SK-N-SH treated with all-trans-retinoic acid at 6 μM for 48 hours (cell line): ENCODE data around the gene ITGA3.

ENCODE experiments used
- ATAC-seq: fragments of 200-7000 bp; cut with Tn5 transposase; 3 replicates; pipeline ENCODE4 v1.9.1; 2020; ENCODE audit warnings: mild to moderate bottlenecking, moderate library complexity
- ARNTL ChIP-seq: fragments of 450-650 bp; formaldehyde crosslinking; IDR thresholded peaks from 2 replicates; pipeline ENCODE4 v1.5.0; 2020; ENCODE audit warnings: low read depth, mild to moderate bottlenecking, moderate library complexity, borderline replicate concordance
- BACH2 ChIP-seq: fragments of 250-450 bp; sonication (Bioruptor Pico); IDR thresholded peaks from 2 replicates; pipeline ENCODE4 v1.9.0; 2021; ENCODE audit warnings: mild to moderate bottlenecking, borderline replicate concordance
- CSDC2 ChIP-seq: fragments of 250-450 bp; sonication (Bioruptor Pico); IDR thresholded peaks from 2 replicates; pipeline ENCODE4 v1.5.0; 2020; ENCODE audit warnings: mild to moderate bottlenecking, moderate library complexity
- ESRRG ChIP-seq: fragments of 250-450 bp; sonication (Bioruptor Pico); IDR thresholded peaks from 2 replicates; pipeline ENCODE4 v1.6.1; 2021; ENCODE audit warnings: mild to moderate bottlenecking
- GLIS3 ChIP-seq: fragments of 250-450 bp; sonication (Bioruptor Pico); IDR thresholded peaks from 2 replicates; pipeline ENCODE4 v1.5.0; 2020; ENCODE audit warnings: mild to moderate bottlenecking, moderate library complexity
- ISL1 ChIP-seq: fragments of 250-450 bp; sonication (Bioruptor Pico); IDR thresholded peaks from 2 replicates; pipeline ENCODE4 v2.1.2; 2022; ENCODE audit warnings: mild to moderate bottlenecking, moderate library complexity
- OSR1 ChIP-seq: fragments of 250-450 bp; sonication (Bioruptor Pico); IDR thresholded peaks from 2 replicates; pipeline ENCODE4 v1.8.0; 2022; ENCODE audit warnings: moderate library complexity, mild to moderate bottlenecking, inconsistent platforms
- PPARA ChIP-seq: fragments of 250-450 bp; sonication (Bioruptor Pico); IDR thresholded peaks from 2 replicates; pipeline ENCODE4 v1.5.0; 2020; ENCODE audit warnings: mild to moderate bottlenecking, borderline replicate concordance
- RARB ChIP-seq: fragments of 250-450 bp; sonication (Bioruptor Pico); IDR thresholded peaks from 2 replicates; pipeline ENCODE4 v1.8.0; 2021; ENCODE audit warnings: mild to moderate bottlenecking, moderate library complexity
- SNAI2 ChIP-seq: fragments of 250-450 bp; sonication (Bioruptor Pico); IDR thresholded peaks from 2 replicates; pipeline ENCODE4 v1.5.0; 2020; ENCODE audit warnings: mild to moderate bottlenecking, moderate library complexity
- TCF4 ChIP-seq: fragments of 250-450 bp; sonication (Bioruptor Pico); IDR thresholded peaks from 2 replicates; pipeline ENCODE4 v1.8.0; 2021; ENCODE audit warnings: mild to moderate bottlenecking, moderate library complexity, borderline replicate concordance
- TOX ChIP-seq: fragments of 250-450 bp; sonication (Bioruptor Pico); IDR thresholded peaks from 2 replicates; pipeline ENCODE4 v1.8.0; 2021; ENCODE audit warnings: mild to moderate bottlenecking, moderate library complexity, borderline replicate concordance
- ZC3H10 ChIP-seq: fragments of 250-450 bp; sonication (Bioruptor Pico); IDR thresholded peaks from 2 replicates; pipeline ENCODE4 v1.5.1; 2021; ENCODE audit warnings: mild to moderate bottlenecking, moderate library complexity
- ZFP3 ChIP-seq: fragments of 250-450 bp; sonication (Bioruptor Pico); IDR thresholded peaks from 2 replicates; pipeline ENCODE4 v1.5.0; 2020; ENCODE audit warnings: mild to moderate bottlenecking, moderate library complexity
- ZNF565 ChIP-seq: fragments of 450-650 bp; formaldehyde crosslinking; conservative IDR thresholded peaks from 2 replicates; pipeline ENCODE4 v1.5.0; 2020; ENCODE audit warnings: low read depth, mild to moderate bottlenecking, moderate library complexity
- ZNF70 ChIP-seq: fragments of 450-650 bp; formaldehyde crosslinking; IDR thresholded peaks from 2 replicates; pipeline ENCODE4 v1.5.0; 2020; ENCODE audit warnings: mild to moderate bottlenecking, moderate library complexity
- ZNF8 ChIP-seq: fragments of 450-650 bp; formaldehyde crosslinking; IDR thresholded peaks from 2 replicates; pipeline ENCODE4 v1.5.0; 2020; ENCODE audit warnings: mild to moderate bottlenecking, moderate library complexity
- TF ChIP-seq, protein P1 (sequence below): fragments of 250-450 bp; sonication (Bioruptor Pico); IDR thresholded peaks from 2 replicates; pipeline ENCODE4 v1.8.0; 2021; ENCODE audit warnings: low read depth, mild to moderate bottlenecking, moderate library complexity, borderline replicate concordance
- TF ChIP-seq, protein P2 (sequence below): fragments of 250-450 bp; sonication (Bioruptor Pico); IDR thresholded peaks from 2 replicates; pipeline ENCODE4 v1.5.1; 2020; ENCODE audit warnings: low read depth, mild to moderate bottlenecking, moderate library complexity
- TF ChIP-seq, protein P3 (sequence below): fragments of 250-450 bp; sonication (Bioruptor Pico); IDR thresholded peaks from 2 replicates; pipeline ENCODE4 v1.5.0; 2020; ENCODE audit warnings: mild to moderate bottlenecking, moderate library complexity

Gene ITGA3

DNA sequence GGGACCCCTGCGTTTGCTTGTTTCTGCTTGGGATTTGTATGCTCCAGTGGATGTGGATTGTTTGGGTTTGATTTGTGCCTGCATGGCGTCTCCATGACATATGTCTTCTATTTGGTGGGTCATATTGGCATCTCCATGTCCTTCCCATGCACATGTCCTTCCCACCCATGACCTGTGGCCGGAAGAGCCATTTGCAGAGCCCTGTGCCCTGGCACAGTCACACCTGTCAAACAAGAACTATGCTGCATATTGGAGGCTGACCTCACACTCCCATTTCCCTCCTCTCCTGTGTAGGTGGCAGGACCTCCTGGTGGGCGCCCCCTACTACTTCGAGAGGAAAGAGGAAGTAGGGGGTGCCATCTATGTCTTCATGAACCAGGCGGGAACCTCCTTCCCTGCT lies 15.8 kb downstream of the ITGA3 start:
- ATAC-seq: no peak
- TF ChIP-seq BACH2 (no peak), ZFP3 (CRISPR knock-in tag) (no peak), RARB (CRISPR knock-in tag) (no peak), TOX (CRISPR knock-in tag) (no peak), SNAI2 (CRISPR knock-in tag) (no peak), GLIS3 (CRISPR knock-in tag) (no peak), TCF4 (CRISPR knock-in tag) (no peak), ARNTL (CRISPR knock-in tag) (no peak), ISL1 (no peak), ZNF565 (CRISPR knock-in tag) (no peak), CSDC2 (CRISPR knock-in tag) (no peak)
- TF ChIP-seq, protein P1, sequence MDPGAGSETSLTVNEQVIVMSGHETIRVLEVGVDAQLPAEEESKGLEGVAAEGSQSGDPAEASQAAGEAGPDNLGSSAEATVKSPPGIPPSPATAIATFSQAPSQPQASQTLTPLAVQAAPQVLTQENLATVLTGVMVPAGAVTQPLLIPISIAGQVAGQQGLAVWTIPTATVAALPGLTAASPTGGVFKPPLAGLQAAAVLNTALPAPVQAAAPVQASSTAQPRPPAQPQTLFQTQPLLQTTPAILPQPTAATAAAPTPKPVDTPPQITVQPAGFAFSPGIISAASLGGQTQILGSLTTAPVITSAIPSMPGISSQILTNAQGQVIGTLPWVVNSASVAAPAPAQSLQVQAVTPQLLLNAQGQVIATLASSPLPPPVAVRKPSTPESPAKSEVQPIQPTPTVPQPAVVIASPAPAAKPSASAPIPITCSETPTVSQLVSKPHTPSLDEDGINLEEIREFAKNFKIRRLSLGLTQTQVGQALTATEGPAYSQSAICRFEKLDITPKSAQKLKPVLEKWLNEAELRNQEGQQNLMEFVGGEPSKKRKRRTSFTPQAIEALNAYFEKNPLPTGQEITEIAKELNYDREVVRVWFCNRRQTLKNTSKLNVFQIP (CRISPR knock-in tag): no peak
- TF ChIP-seq, protein P2, sequence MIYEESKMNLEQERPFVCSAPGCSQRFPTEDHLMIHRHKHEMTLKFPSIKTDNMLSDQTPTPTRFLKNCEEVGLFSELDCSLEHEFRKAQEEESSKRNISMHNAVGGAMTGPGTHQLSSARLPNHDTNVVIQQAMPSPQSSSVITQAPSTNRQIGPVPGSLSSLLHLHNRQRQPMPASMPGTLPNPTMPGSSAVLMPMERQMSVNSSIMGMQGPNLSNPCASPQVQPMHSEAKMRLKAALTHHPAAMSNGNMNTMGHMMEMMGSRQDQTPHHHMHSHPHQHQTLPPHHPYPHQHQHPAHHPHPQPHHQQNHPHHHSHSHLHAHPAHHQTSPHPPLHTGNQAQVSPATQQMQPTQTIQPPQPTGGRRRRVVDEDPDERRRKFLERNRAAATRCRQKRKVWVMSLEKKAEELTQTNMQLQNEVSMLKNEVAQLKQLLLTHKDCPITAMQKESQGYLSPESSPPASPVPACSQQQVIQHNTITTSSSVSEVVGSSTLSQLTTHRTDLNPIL (CRISPR knock-in tag): no peak
- TF ChIP-seq, protein P3, sequence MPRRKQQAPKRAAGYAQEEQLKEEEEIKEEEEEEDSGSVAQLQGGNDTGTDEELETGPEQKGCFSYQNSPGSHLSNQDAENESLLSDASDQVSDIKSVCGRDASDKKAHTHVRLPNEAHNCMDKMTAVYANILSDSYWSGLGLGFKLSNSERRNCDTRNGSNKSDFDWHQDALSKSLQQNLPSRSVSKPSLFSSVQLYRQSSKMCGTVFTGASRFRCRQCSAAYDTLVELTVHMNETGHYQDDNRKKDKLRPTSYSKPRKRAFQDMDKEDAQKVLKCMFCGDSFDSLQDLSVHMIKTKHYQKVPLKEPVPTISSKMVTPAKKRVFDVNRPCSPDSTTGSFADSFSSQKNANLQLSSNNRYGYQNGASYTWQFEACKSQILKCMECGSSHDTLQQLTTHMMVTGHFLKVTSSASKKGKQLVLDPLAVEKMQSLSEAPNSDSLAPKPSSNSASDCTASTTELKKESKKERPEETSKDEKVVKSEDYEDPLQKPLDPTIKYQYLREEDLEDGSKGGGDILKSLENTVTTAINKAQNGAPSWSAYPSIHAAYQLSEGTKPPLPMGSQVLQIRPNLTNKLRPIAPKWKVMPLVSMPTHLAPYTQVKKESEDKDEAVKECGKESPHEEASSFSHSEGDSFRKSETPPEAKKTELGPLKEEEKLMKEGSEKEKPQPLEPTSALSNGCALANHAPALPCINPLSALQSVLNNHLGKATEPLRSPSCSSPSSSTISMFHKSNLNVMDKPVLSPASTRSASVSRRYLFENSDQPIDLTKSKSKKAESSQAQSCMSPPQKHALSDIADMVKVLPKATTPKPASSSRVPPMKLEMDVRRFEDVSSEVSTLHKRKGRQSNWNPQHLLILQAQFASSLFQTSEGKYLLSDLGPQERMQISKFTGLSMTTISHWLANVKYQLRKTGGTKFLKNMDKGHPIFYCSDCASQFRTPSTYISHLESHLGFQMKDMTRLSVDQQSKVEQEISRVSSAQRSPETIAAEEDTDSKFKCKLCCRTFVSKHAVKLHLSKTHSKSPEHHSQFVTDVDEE (CRISPR knock-in tag): no peak

DNA sequence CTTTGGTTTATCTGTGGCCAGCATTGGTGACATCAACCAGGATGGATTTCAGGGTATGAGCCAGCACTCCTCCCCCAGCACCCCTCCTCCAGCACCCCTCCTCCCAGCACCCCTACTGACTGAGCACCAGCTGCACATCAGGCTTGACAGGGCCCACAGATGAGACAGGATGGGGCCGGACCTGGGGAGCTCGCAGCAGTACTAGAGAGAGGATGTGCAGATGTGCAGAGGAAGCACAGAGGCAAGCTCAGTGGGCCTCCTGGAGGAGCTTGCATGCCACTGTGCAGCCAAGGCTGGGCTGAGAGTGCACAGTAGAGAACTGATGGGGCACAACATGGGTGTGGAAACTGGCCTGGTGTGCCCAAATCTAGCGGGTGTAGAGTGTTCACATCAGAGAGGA lies 16.2 kb downstream of the ITGA3 start:
- no peak for TF ChIP-seq GLIS3 (CRISPR knock-in tag)
- no peak for TF ChIP-seq TOX (CRISPR knock-in tag)
- TF ChIP-seq, all 23 proteins: peak for 0
- ATAC-seq: no peak

DNA sequence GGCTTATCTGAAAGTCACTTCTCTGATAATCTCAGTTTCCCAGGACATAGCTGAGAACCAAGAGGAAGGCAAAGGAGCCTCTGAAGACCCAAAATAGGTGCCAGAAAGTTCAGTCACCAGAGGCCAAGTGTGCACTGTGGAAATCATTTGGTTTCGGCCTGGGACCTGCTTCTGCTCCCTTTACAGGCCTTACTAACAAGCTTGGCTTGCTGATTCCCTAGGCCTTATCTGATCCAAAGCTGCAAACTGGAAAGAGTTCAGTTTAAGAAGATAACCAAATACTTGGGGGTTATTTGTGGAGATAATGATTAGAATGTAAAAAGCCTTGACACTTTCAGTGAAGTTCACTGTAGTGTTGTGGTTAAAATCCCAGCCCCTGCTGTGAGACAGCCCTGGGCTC lies 17.0 kb downstream of the ITGA3 start:
- TF ChIP-seq OSR1 (no peak), SNAI2 (CRISPR knock-in tag) (no peak), ZNF8 (CRISPR knock-in tag) (no peak), ZNF70 (CRISPR knock-in tag) (no peak), RARB (CRISPR knock-in tag) (no peak), ARNTL (CRISPR knock-in tag) (no peak), ZFP3 (CRISPR knock-in tag) (no peak), TCF4 (CRISPR knock-in tag) (no peak), PPARA (CRISPR knock-in tag) (no peak), ZC3H10 (CRISPR knock-in tag) (no peak), ISL1 (no peak), GLIS3 (CRISPR knock-in tag) (no peak), BACH2 (no peak), ESRRG (no peak), CSDC2 (CRISPR knock-in tag) (no peak)
- TF ChIP-seq, protein P1 (CRISPR knock-in tag): no peak
- TF ChIP-seq, protein P2 (CRISPR knock-in tag): no peak
- TF ChIP-seq, protein P3 (CRISPR knock-in tag): no peak
- ATAC-seq: no peak
